GM21717 (cell line): ENCODE results near the gene RANBP17.
"Not testable (repeated sequence)": the region's sequence is repeated elsewhere in the genome, so short reads cannot be mapped to it uniquely, and the experiment has no call there.

Source experiments
- ATAC-seq: cut with Tn5 transposase; IDR thresholded peaks from one replicate; pipeline ENCODE4 v1.9.1; 2021; ENCODE audit warnings: mild to moderate bottlenecking, moderate library complexity; ENCODE audit not compliant: unreplicated experiment

The RANBP17 gene

DNA sequence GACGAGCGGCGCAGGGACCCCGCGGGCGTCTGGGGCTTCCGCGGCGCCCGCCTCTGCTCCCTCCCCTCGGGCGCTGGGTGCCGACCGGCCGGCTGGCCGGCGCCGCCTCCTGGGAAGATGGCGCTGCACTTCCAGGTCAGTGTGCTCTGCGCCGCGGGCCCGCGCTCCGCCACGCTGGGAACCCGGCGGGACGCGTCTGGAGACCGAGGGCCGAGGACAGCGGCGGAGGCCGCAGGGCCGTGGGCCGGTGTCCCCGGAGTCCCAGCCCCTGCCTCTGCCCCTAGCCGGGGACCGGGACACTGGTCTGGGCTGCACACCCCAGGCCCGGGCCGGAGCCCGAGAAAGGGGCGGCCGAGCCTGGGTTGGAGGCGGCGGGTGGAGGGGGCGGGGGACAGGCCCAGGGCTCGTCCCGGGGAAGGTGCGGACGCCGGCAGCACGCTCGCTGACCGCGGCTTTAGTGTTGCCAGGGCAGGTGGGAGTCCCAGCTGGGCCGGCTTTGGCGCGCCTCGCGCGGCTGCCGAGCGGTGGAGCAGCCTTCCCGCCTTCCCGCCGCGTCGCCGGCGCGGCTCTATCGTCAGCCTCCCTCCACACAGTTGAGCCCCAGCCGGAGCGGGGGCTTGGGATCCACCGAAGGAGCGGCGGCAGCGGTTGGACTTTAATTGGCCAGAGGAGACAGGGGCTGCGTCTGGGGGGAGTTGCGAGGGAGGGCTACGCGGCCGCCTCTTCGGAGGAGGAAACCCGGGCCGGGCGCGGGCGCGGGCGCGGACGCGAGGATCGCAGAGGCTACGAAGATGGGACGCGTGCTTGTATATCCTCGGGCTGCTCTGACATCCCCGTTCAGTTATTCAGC, at the start of gene RANBP17:
TSS of gene RANBP17 (plus strand) at position 102 of the 850 bp plus-strand sequence.
- ATAC-seq, result no peak

DNA sequence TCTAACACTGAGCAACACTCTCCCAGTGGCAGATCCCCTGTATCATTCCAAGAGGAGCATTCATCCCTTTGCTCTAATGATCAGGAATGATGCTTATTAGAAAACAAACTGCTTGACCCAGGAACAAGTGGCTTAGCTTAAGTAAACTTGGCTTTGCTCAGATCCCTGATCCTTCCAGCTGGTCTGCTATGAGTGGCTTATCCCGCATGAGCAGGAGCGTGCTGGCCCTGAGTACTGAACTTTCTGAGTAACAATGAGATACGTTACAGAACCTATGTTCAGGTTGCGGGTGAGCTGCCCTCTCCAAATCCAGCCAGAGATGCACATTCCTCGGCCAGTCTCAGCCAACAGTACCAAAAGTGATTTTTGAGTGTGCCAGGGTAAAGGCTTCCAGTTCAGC, 48.6 kb upstream of the RANBP17 start:
- ATAC-seq, result no peak

DNA sequence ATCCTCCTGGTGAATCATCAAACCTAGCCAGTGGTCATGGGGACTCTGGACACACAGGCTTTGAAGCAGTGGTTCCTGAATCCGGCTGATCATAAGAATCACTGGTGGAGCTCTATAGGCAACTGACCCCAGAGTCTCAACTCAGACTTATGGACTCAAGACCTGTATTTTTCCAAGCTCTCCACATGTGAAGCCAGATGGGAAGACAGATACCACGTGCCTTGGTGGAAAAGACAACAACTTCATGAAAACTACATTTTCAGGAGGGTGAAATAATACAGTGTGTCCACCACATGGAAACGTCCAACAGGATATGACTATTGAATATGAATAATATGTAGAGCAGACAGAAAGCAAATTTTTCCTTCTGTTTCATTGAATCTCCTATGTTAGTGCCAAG, 44.6 kb upstream of the RANBP17 start:
- ATAC-seq, result no peak

DNA sequence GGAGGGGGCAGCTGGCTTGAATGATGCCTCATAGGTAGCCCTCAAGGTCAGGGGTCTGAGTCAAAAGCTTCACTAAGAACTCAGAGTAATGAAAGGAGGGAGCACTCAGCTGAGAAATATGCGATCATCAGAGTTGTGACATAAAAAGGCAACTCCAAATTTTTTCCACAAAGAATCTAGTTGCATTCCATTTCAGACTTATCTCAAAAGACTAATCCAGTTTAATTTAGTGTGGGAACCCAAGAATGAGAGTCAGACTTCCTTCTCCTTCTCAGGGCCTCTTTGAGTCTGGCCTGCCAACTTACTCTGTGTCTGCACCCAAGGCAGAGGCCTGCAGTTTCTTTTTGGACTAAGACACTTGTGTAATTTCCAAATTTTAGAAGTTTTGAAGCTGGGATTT, 43.6 kb upstream of the RANBP17 start:
- no peak for ATAC-seq

DNA sequence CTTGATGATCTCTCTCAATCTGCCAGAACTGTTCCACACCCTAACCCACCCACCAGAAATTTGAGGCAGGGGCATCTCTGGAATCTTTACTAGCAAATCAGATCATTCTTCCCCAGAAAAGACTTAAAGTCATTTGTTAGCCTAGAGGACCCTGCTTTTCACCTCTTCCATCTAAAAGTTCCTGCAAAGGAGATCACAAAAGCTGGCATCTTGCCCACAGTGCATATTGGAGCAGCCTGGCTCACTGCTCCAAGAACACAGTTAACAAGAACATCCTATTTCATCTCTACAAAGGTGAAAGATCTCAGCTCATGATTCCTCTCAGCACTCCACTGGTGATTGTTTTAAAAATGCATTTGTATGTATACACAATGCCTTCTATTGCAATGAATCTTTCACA, 42.0 kb upstream of the RANBP17 start:
- no peak for ATAC-seq

DNA sequence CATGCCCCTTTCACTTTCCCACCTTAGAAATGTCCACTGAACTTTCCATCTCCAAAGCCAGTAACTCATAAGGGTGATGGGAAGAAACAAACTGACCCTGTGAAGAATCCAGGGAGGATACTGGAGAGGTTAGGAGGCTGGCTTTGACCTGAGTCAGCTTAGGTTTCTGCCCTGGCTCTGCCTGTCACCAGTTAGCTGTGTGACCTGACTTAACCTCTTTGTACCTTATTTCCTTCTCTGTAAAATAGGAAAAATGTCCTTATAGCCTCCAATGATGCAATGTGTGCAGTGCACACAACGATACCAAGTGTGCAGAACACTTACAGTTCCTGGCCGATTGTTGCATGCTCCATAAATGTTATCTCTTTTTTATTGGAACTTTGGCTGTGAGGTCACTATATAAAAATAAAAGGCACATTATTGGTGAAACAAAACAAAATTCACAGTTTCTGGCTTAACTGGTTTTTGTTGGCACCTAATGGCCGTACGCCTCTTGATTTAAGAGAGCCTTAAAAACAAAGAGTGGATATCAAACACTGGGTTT, 40.5 kb upstream of the RANBP17 start:
- no peak for ATAC-seq

DNA sequence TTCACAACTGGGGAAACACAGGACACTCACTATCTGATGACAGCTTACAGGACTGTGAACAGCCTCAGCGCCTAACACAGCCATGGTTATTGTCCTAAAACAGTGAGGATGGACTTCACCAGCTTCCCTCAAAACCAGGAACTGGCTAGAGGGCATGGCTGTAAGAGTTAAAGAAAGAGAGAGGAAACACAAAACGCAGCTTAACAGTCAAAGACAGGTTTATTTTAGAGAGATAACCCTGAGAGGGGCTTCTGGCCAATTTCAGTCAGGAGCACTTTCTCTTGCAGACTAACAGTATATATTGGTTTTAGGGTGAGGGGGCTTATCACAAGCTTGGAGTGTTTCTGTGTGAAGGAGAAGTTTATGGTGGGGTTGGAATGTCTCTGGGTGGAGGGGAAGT, 35.7 kb upstream of the RANBP17 start:
- no peak for ATAC-seq

DNA sequence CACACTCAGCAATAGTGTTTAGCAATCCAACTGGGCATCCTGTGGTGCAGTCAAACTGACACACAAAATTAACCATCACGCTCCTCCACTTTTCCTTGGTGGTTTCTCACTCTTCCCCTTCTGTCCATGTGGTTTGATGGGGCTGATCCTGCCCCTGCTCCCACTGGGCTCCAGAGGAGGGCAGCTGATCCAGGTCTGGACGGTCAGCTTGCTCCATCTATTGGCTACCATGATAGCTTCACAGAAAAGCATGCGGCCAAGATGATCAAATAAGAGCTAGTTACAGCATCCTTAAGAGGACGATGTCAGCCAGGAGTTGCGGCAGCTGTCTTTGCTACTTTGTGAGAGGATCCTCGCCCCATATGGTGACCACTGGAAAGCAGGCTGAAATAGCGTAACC, 29.6 kb upstream of the RANBP17 start:
- no peak for ATAC-seq

DNA sequence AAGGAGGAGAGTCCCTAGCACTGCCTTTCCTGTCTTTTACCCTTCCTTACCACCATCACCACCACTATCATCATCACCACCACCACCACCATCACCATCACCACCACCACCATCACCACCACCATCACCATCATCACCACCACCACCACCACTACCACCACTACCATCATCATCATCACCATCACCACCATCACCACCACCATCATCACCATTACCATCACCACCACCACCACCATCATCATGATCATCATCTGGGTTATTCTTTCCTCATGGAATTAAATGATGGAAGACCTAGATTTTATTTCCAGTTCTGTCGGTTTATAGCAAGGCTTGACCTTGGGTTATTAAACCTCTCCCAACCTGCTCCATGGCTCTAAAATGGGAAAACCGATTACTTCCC, 27.8 kb upstream of the RANBP17 start:
- not testable (repeated sequence) for ATAC-seq

DNA sequence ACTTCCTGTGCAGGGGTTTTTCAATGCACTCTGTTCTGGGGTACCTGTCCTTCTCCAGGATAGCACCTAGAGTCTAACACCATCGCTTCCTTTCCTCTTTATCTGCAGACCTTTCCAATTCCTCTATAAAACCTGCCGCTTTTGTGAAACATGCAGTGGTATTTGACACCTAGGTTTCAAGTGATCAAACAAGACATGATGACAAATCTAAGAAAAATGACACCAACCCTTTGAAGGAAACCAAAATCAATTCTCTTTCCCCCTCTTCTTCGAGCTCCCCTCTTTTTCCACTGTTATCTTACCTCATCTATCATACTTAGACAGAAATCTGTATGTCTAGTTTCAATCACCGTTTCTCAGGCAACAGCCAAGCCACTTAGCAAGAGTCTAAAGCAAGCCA, 25.6 kb upstream of the RANBP17 start:
- no peak for ATAC-seq

DNA sequence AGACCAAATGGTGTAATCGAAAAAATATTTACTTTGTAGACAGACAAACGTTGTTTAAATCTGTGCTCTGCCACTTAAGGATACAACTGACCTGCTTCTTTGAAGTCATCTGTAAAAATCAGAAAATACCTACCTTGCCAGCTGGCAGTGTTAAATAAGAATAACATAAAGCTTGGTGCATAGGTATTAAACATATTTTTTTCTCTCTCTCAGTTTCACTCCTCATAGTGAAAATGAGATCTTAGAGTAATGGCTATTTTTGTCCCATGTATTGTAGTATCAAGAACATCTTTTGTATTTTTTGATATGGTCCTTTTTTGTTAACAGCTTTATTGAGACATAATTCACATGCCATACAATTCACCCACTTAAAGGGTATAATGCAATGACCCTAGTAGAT, 17.9 kb upstream of the RANBP17 start:
- ATAC-seq, result no peak

DNA sequence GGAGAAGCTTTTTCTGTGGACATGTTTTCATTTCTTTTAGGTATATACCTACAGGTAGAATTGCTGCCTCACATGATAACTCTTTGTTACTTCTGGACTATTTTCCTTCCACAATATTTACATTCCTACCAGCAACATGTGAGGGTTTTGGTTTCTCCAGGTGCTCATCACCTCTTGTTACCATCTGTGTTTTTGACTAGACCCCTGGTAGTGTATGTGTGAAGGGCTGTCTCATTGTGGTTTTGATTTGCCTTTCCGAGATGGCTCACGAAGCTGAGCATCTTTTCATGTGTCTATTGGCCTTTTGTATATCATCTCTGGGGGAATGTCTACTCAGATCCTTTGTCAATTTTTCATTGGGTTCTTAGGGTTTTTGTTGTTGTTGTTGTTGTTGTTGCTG, 17.2 kb upstream of the RANBP17 start:
- ATAC-seq, result no peak

DNA sequence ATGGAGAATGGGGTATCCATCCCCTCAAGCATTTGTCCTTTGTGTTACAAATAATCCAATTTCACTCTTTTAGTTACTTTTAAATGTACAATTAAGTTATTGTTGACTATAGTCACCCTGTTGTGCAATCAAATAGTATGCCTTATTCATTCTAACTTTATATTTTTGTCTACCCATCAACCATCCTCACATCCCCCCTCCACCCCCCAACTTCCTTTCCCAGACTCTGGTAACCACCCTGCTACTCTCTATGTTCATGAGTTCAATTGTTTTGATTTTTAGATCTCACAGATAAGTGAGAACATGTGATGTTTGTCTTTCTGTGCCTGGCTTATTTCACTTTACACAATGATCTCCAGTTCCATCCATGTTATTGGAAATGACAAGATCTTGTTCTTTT, 15.4 kb upstream of the RANBP17 start:
- ATAC-seq, result no peak

DNA sequence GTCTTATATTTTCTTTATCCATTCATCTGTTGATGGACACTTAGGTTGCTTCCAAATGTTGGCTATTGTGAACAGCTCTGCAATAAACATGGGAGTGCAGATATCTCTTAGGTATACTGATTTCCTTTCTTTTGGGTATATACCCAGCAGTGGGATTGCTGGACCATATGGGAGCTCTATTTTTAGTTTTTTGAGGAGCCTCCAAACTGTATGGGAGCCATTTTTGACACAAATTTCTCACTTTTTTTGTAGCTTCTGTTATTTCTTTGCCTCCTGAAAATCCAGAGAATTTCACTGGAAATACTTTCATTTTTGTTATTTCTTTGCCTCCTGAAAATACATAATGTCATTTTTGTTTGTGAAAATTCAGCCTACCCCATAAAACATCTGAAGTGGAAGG, 15.0 kb upstream of the RANBP17 start:
- no peak for ATAC-seq

DNA sequence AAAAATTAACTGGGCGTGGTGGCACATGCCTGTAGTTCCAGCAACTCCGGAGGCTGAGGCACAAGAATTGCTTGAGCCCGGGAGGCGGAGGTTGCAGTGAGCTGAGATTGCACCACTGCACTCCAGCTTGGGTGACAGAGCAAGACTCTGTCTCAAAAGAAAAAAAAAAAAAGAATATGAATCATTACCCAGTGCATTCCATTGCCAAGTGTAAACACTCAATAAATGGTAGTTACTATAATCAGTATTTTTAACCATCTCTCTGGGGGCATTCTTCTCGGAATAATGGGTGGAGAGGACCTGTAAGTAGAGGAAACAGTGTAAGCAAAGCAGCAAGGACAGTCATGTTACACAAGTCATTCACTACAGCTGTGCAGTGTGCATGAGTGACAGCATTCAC, 13.8 kb upstream of the RANBP17 start:
- no peak for ATAC-seq

DNA sequence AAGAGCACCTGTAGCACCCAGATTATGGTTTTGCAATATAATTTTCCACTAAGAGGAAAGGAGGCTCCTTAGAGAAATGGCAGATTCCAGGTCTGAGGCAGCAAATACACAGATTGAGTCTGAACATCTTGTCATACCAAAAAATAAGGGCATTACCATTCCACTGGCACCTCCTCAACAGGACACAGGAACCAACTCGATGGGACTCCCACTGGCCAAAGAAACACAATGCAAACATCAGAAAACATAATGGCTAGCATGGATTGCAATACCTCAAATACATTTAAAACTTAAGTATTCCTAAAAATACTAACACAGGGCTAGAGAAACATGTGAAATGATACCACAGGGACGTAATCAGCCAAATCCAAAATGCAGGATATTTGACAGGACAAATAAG, 12.4 kb upstream of the RANBP17 start:
- no peak for ATAC-seq

DNA sequence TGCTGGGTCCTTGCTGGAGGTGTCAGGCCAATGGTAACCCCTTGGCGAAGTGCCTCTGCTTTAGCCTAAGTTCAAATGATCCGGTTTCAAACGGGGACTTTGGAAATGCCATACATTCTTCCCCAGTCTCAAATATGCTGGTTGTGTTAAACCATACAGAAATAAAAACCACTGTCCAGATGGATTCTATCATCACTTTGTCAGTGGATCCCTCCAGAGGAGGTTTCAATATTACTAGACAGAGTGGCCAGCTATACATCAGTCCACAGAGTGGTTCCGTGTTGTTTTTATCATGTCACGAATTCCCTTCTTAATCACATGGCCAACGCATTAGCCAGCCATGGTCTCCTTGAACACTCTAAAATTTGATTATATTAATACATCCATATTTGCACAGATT, 7.3 kb upstream of the RANBP17 start:
- ATAC-seq, result no peak

DNA sequence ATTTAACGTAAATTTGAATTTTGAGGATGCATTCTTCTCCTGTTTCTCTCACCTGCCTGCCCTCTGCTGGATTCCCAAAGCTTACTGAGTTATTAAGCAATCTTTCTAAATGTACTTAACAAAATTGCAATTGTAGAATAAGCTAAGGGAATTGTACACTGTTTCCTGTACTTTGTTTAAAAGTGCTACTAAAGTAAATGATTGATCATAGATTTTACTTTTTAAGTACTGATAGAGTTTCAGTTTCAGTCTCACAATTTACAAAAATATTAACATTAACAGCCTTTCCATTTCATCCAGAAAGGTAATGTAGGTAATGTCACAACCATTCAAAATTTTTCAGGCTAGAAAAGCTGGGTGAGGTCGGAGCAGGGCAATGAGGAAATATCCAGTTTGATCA, 4.8 kb upstream of the RANBP17 start:
- no peak for ATAC-seq

DNA sequence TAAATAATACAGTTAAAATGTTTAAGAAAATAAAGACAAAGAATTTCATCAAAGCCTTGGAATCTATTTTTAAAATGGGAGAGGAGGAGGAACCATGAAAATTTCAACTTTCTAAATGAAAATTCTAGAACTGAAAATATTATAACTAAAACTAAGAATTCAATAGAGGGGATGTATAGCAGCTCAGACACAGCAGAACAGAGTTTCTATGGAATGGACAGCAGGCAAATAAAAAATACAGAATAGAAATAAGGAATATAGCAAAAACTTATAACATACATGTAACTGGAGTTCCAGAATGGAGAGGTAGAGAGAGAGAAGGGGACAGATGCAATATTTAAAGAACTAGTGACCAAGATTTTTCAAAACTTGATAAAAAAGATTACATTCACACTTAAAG, 1.4 kb upstream of the RANBP17 start:
- no peak for ATAC-seq

DNA sequence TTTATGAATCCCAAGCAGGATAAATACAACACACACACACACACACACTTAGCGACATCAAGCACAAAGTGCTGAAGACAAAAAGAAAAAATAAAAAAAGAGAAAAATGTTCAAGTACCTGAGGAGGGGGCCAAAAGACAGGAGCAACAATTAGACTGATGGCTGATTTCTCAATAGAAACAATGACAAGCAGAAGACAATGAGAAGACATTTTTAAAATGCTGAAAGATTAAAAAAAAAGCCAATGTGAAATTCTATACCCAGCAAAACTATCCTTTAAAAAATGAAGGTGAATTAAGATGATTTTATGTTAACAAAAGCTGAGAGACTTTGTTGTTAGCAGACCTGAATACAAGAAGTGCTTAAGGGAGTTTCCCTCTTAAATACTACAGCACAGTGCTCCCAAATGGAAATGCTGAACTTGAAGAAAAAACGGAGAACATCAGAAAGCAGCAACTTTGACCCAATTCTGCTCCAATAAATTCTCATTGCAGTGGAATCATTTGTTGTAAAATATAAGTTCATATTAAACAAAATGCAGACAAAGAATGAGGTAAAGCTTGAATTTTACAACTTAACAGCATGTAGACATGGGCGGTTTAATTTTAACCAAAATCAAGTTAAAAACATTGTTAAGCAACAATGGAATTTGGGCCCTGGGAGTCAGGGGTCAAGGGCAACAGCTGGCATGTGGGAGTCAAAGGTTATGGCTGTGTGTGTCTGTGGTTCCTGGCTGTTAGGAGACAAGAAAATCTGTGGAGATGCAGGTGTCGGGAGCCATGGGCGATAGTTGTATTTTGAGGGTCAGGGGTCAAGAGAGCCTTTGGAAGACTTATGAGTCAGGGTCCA, 776 bp upstream of the RANBP17 start:
- ATAC-seq, result no peak

DNA sequence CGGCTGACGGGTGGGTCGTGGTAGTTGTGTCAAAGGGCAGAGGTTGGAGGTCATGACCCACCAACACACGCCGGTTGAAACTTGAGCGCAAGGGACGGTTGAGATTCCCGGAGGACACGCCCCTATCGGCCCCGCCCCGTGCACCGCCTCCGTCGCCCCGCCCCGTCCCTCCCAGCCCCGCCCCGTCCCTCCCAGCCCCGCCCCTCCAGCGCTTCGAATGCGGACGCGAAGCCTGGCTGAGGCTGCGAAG, 226 bp upstream of the RANBP17 start:
- no peak for ATAC-seq

DNA sequence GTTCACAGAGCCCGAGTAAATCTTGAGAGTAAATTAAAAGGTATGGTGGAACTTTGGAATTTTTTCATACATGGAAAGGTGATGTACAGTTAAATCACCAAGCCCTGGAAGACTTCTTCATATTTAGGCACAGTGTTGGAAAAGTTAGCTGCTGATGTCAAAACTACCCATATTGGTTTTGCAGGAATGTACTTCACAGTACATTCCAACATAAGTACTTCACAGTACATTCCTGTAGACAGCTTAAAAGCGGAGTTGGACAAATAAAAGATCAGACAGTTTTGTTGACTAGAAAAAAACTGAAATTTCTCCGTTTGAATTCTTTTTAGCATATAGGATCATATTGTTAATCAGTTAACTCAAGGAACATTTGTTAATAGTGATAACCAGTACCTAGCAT, 1.8 kb downstream of the RANBP17 start:
- ATAC-seq, result no peak
